Calu3 (cell line): Measurements from ENCODE around the gene CELA2A. TPM values are rescaled to one million over a fixed set of nuclear protein-coding genes. Genes with fewer than 3 reads are reported as not detected.
"Not testable (repeated sequence)": the region's sequence is repeated elsewhere in the genome, so short reads cannot be mapped to it uniquely, and the experiment has no call there.

Experiments
- BruUV-seq: library from RNA; stranded (reverse); fragments of 400-500 nt; replicated peaks from 2 replicates; lab custom pipeline; 2021; lab: Mats Ljungman, UMichigan
- CTCF ChIA-PET: fragments of 300-600 bp; sonication (Branson Sonifier 250); formaldehyde crosslinking; loops from one replicate; lab custom pipeline; 2022; ENCODE audit warnings: antibody characterized with exemption; lab: Charles Lee
- DNase-seq: peaks from one replicate; pipeline ENCODE4 v3.0.0; 2022
- H3K27ac Mint-ChIP-seq: one replicate; pipeline ENCODE4 v1.8.0; 2022; ENCODE audit warnings: mixed read lengths; ENCODE audit not compliant: unreplicated experiment
- H3K27me3 Mint-ChIP-seq: one replicate; pipeline ENCODE4 v1.8.0; 2022; ENCODE audit warnings: mixed read lengths; ENCODE audit not compliant: unreplicated experiment
- H3K36me3 Mint-ChIP-seq: one replicate; pipeline ENCODE4 v1.8.0; 2022; ENCODE audit warnings: mild to moderate bottlenecking, moderate library complexity, mixed read lengths; ENCODE audit not compliant: insufficient read depth, unreplicated experiment
- H3K4me1 Mint-ChIP-seq: one replicate; pipeline ENCODE4 v1.8.0; 2022; ENCODE audit warnings: mild to moderate bottlenecking, low read depth, mixed read lengths; ENCODE audit not compliant: unreplicated experiment
- H3K4me3 Mint-ChIP-seq: one replicate; pipeline ENCODE4 v1.8.0; 2022; ENCODE audit warnings: mild to moderate bottlenecking, low read depth, moderate library complexity, mixed read lengths; ENCODE audit not compliant: unreplicated experiment
- H3K9me3 Mint-ChIP-seq: one replicate; pipeline ENCODE4 v1.8.0; 2022; ENCODE audit warnings: low read depth, mixed read lengths; ENCODE audit not compliant: unreplicated experiment
- intact Hi-C: fragments of 100-400 bp; cut with micrococcal nuclease; formaldehyde crosslinking; loops from one replicate; pipeline ENCODE4 v1.10.0; 2022; ENCODE audit not compliant: unreplicated experiment
- total RNA-seq: library from RNA; stranded (reverse); gene quantifications from 2 replicates; pipeline ENCODE4 v1.2.3, GENCODE V29; 2022
- TF ChIP-seq, protein P1 (sequence below): fragments of 200-600 bp; IDR thresholded peaks from one replicate; pipeline ENCODE4 v1.8.0; 2022; ENCODE audit warnings: antibody characterized with exemption; ENCODE audit not compliant: unreplicated experiment

The CELA2A gene
- total RNA-seq, 1 experiment from 2014 or later: not detected

DNA sequence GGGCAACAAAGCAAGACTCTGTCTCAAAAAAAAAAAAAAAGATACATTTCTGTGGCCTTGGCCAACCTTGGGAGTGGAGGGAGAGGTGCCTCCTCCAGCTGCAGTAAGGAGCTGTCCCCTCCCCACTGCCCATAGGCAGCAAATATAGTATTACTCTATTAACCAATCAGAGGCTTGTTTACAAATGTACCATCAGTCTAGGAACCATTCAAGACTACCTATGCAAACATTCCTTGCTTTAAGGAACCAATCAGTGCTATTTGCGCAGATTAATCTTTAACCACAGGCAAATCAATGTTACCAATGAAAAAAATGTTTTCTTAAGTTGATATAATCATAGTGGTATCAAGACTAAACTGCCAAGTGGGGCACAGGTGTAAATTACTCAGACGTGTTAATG, 1.1 kb downstream of the CELA2A start:
- no peaks in the 10 kb centered on the region for H3K9me3 Mint-ChIP-seq
- no TSS peak for BruUV-seq
- no peaks in the 10 kb centered on the region for H3K4me1 Mint-ChIP-seq
- no peaks in the 10 kb centered on the region for H3K36me3 Mint-ChIP-seq
- CTCF ChIA-PET: no interaction called here
- no peak overlapping the region for H3K4me3 Mint-ChIP-seq
- intact Hi-C loops: no loop called here
- no peaks in the 10 kb centered on the region for H3K27me3 Mint-ChIP-seq
- TF ChIP-seq, protein P1, sequence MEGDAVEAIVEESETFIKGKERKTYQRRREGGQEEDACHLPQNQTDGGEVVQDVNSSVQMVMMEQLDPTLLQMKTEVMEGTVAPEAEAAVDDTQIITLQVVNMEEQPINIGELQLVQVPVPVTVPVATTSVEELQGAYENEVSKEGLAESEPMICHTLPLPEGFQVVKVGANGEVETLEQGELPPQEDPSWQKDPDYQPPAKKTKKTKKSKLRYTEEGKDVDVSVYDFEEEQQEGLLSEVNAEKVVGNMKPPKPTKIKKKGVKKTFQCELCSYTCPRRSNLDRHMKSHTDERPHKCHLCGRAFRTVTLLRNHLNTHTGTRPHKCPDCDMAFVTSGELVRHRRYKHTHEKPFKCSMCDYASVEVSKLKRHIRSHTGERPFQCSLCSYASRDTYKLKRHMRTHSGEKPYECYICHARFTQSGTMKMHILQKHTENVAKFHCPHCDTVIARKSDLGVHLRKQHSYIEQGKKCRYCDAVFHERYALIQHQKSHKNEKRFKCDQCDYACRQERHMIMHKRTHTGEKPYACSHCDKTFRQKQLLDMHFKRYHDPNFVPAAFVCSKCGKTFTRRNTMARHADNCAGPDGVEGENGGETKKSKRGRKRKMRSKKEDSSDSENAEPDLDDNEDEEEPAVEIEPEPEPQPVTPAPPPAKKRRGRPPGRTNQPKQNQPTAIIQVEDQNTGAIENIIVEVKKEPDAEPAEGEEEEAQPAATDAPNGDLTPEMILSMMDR: no peak
- no peak overlapping the region for H3K27ac Mint-ChIP-seq
- no peak for DNase-seq

DNA sequence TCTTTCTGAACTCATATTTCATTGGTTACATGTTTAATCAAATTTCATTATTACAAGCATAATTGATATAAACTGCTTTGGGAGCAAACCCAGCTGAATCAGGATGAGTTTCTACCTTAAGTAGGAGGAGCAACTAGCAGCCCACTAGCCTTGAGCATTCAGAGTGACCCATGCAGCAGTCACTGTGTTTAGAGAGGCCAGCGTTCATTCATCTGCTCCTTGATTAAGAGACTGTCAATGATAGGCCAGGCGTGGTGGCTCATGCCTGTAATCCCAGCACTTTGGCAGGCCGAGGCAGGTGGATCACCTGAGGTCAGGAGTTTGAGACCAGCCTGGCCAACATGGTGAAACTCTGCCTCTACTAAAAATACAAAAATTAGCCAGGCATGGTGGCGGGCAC, 1.9 kb downstream of the CELA2A start:
- CTCF ChIA-PET, H3K36me3 Mint-ChIP-seq, intact Hi-C loops, H3K27me3 Mint-ChIP-seq, H3K27ac Mint-ChIP-seq, BruUV-seq, H3K4me1 Mint-ChIP-seq, DNase-seq, H3K9me3 Mint-ChIP-seq, H3K4me3 Mint-ChIP-seq: not testable (repeated sequence)

DNA sequence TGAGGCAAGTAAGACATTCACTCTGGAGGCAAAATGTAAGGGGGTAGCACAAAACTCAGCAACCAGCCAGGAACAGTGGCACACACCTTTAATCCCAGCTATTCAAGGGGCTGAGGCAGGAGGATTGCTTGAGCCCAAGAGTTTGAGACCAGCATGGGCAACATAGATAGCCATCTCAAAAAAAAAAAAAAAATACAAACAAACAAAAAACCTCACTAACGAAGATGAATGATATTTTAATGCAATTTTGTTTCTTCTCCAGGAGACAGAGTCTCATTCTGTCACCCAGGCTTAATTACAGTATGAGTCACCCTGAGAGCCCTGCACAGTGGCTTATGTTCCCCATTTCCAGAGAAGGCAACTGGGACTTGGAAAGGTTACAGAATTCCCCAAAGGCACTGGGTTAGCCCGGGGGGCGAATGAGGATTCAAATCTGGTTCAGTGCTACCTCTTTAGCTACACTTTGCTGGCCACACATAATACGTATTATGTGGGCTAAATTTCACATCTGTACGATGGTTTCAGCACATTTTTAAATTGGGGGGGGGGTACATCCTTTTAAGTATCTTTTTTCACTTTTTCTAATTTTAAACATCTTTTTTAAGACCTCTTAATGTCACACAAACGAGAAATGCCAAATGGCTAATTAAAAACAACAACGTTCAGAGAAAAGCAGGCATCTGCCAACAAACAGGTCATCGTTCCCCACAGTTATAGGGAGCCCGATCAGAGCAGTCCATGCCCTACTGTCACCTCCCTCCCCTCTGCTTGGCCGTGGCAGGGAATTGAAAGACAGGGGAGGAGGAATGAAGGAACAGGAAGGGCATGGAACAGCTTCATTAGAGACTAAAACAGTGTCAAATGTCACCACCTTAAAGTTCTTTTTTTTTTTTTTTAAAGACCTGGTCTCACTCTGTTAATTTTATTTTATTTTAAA, 3.5 kb downstream of the CELA2A start:
- CTCF ChIA-PET: interaction anchor here (0.7 kb wide), 1 partner anchor 361 kb away, joined by 4 read pairs; no protein-coding TSS in a partner anchor
- TF ChIP-seq, protein P1: no peak
- H3K27me3 Mint-ChIP-seq: no peaks in the 10 kb centered on the region
- H3K4me3 Mint-ChIP-seq: no peak overlapping the region
- H3K27ac Mint-ChIP-seq: no peak overlapping the region
- H3K4me1 Mint-ChIP-seq: no peaks in the 10 kb centered on the region
- H3K36me3 Mint-ChIP-seq: no peaks in the 10 kb centered on the region
- no peak for DNase-seq
- BruUV-seq: no TSS peak
- no peaks in the 10 kb centered on the region for H3K9me3 Mint-ChIP-seq
- intact Hi-C loops: no loop called here

DNA sequence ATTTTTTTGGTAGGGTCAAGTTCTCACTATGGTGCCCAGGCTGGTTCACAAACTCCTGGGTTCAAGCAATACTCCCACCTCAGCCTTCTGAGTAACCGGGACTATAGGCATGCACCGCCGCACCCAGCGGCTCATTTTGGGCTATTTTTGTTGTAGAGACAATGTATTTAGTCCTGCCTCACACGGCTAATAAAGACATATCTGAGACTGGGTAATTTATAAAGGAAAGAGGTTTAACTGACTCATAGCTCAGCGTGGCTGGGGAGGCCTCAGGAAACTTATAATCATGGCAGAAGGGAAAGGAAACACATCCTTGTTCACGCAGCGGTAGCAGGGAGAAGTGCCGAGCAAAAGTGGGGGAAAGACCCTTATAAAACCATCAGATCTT, 4.2 kb downstream of the CELA2A start:
- CTCF ChIA-PET: interaction anchor here (0.7 kb wide), 1 partner anchor 362 kb away, joined by 4 read pairs; no protein-coding TSS in a partner anchor
- no peak for DNase-seq
- BruUV-seq: no TSS peak
- TF ChIP-seq, protein P1: no peak
- H3K9me3 Mint-ChIP-seq: no peaks in the 10 kb centered on the region
- intact Hi-C loops: no loop called here
- H3K4me1 Mint-ChIP-seq: no peaks in the 10 kb centered on the region
- no peaks in the 10 kb centered on the region for H3K36me3 Mint-ChIP-seq
- H3K27me3 Mint-ChIP-seq: no peaks in the 10 kb centered on the region
- H3K27ac Mint-ChIP-seq: no peak overlapping the region
- no peak overlapping the region for H3K4me3 Mint-ChIP-seq

DNA sequence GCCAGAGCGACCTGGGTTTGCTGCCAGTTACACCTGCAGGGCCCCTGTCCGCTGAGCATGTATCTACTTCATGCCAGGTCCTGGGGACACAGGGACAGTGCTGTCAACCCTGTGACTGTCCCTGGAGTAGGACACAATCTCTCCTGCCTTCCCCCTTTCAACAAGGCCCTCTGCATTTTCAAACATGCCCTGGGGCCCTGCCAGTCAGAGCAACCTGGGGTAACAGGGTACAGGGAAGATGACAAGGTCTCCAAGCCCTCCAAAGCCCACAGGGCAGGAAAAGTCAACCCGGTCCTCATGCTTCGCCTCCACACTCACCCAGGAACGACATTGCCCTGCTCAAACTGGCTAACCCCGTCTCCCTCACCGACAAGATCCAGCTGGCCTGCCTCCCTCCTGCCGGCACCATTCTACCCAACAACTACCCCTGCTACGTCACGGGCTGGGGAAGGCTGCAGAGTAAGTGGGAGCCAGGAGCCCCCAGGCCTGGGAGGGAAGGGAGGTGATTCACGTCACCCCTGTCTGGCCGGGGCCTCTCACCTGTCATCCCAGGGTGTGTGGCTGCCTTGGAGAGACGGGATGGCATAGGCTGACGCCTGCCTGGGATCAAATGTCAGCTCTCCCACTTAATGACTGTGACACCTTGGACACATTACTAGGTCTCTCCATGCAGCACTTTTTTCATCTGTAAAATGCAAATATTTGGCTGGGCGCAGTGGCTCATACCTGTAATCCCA, 6.7 kb downstream of the CELA2A start:
- H3K4me1 Mint-ChIP-seq, CTCF ChIA-PET, H3K27ac Mint-ChIP-seq, intact Hi-C loops, H3K4me3 Mint-ChIP-seq, BruUV-seq, H3K36me3 Mint-ChIP-seq, H3K27me3 Mint-ChIP-seq, H3K9me3 Mint-ChIP-seq, DNase-seq: not testable (repeated sequence)

DNA sequence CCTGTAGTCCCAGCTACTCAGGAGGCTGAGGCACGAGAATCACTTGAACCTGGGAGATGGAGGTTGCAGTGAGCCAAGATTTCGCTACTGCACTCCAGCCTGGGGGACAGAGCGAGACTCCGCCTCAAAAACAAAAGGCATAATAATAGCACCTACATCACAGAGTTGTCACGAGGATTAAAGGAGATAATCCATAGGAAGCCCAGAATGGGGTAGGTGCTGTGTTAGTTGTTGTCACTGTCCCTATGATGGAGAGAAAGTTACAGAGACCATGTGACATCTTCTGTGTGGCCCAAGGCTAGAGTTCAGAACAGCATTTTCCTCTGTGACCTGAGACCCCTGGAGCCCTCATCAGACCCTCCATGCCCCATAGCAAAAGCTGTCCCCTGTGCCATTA, 7.4 kb downstream of the CELA2A start:
- intact Hi-C loops, H3K27me3 Mint-ChIP-seq, DNase-seq, H3K4me1 Mint-ChIP-seq, H3K27ac Mint-ChIP-seq, H3K9me3 Mint-ChIP-seq, H3K36me3 Mint-ChIP-seq, H3K4me3 Mint-ChIP-seq, BruUV-seq, CTCF ChIA-PET: not testable (repeated sequence)
